ENCODE results near the gene COQ9.

DNA sequence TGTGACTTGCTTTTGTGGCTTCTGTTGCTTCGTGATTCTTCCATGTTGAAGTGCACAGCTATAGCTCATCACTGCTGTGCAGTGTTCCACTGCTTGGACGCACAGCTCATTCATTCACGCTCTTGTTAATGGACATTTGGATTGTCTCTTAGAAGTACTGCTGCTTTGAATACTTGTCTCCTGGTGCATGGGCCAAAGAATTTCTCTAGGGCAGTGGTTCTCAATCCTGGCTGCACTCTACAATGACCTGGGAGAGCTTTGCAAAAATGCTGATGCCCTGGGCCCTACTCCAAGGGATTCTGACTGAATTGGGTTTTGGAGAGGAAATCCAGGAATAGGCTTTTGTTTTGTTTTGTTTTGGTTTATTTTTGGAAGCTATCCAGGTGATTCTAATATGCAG, 22.7 kb upstream of the COQ9 start:
- TF ChIP-seq, protein P1, sequence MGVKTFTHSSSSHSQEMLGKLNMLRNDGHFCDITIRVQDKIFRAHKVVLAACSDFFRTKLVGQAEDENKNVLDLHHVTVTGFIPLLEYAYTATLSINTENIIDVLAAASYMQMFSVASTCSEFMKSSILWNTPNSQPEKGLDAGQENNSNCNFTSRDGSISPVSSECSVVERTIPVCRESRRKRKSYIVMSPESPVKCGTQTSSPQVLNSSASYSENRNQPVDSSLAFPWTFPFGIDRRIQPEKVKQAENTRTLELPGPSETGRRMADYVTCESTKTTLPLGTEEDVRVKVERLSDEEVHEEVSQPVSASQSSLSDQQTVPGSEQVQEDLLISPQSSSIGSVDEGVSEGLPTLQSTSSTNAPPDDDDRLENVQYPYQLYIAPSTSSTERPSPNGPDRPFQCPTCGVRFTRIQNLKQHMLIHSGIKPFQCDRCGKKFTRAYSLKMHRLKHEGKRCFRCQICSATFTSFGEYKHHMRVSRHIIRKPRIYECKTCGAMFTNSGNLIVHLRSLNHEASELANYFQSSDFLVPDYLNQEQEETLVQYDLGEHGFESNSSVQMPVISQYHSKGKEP (tag by site-specific recombination; IDR thresholded peaks at IDR 0.05) = no peak
- no peak for TF ChIP-seq CTCF (tag by site-specific recombination; IDR thresholded peaks at IDR 0.05)
